Activated T-helper 2 cell treated with anti-CD3 and anti-CD28 coated beads, Interferon-gamma antibody, Interleukin-2, Interleukin-4, amounts not matched to agents 10 μg/mL and 5 μg/mL and 100 μg/mL, durations not matched to agents 14 hours and 24 hours and 36 hours (primary cell): Measurements from ENCODE around the gene MAN2C1. TPM values are rescaled to one million over a fixed set of nuclear protein-coding genes. Genes with fewer than 3 reads are reported as not detected.
A peak's percentile ranks its signal among the peaks of the same experiment; 100 is the strongest.
"Not testable (repeated sequence)": the region's sequence is repeated elsewhere in the genome, so short reads cannot be mapped to it uniquely, and the experiment has no call there.

Experiments used
- DNase-seq: peaks from one replicate; pipeline ENCODE4 v3.0.0; 2021; ENCODE audit warnings: low spot score
- H3K27ac Mint-ChIP-seq: one replicate; pipeline ENCODE4 v1.8.0; 2021; ENCODE audit warnings: mixed read lengths
- H3K27me3 Mint-ChIP-seq: one replicate; pipeline ENCODE4 v1.8.0; 2021; ENCODE audit warnings: low read depth, mixed read lengths
- H3K36me3 Mint-ChIP-seq: one replicate; pipeline ENCODE4 v1.8.0; 2021; ENCODE audit warnings: low read depth, mixed read lengths
- H3K4me1 Mint-ChIP-seq: one replicate; pipeline ENCODE4 v1.8.0; 2021; ENCODE audit warnings: low read depth, mixed read lengths
- H3K4me3 Mint-ChIP-seq: one replicate; pipeline ENCODE4 v1.8.0; 2021; ENCODE audit warnings: low read depth, mild to moderate bottlenecking, moderate library complexity, mixed read lengths
- H3K9me3 Mint-ChIP-seq: one replicate; pipeline ENCODE4 v1.8.0; 2021; ENCODE audit warnings: mixed read lengths
- intact Hi-C: fragments of 100-400 bp; cut with micrococcal nuclease; formaldehyde crosslinking; loops from one replicate; pipeline ENCODE4 v1.15.1; 2023
- total RNA-seq: library from RNA; stranded (reverse); gene quantifications from 2 replicates; pipeline ENCODE4 v1.2.3, GENCODE V29; 2022

The MAN2C1 gene
- 233 and 240 TPM in 2 replicates for total RNA-seq

- no peaks in the 10 kb centered on the region for H3K9me3 Mint-ChIP-seq
- no peaks in the 10 kb centered on the region for H3K27me3 Mint-ChIP-seq
- peaks cover 68% of the 10 kb centered on the region for H3K36me3 Mint-ChIP-seq
- peak within 1 kb of the TSS; percentile 89 for H3K4me3 Mint-ChIP-seq
- peak; percentile 92 for DNase-seq
- H3K27ac Mint-ChIP-seq = peak within 1 kb of the TSS; percentile 93
- H3K4me1 Mint-ChIP-seq = peaks cover 16% of the 10 kb centered on the region
- intact Hi-C loops = loop anchor here (1.0 to 5.0 kb wide), 4 partner anchors 86 to 315 kb away; partner anchors contain the start of genes IMP3 and SNUPN
Observed at GRCh38 chr15:75367913-75368688, at the start of gene MAN2C1. MAN2C1 (minus strand) TSS chr15:75368607; CDS start chr15:75368583, 24 bp downstream.

- intact Hi-C loops = loop anchor here (5.0 kb wide), 1 partner anchor 36 kb away; the partner anchor contains the start of gene SIN3A
Observed at GRCh38 chr15:75416584-75416983, 48.2 kb upstream of the MAN2C1 start.

GRCh38 chr15:75410196-75410595, 41.8 kb upstream of the MAN2C1 start:
- Mint-ChIP-seq H3K4me1 (peaks cover 24% of the 10 kb centered on the region), H3K36me3 (peaks cover 88% of the 10 kb centered on the region), H3K27me3 (no peaks in the 10 kb centered on the region), H3K4me3 (no peak overlapping the region), H3K9me3 (no peaks in the 10 kb centered on the region), H3K27ac (peak overlapping the region; percentile 63)
- intact Hi-C loops = no loop called here
- no peak for DNase-seq

More at GRCh38 chr15:75416584-75416983, 48.2 kb upstream of the MAN2C1 start:
- H3K36me3 Mint-ChIP-seq = peaks cover 61% of the 10 kb centered on the region
- peaks cover 11% of the 10 kb centered on the region for H3K4me1 Mint-ChIP-seq
- DNase-seq = no peak
- H3K9me3 Mint-ChIP-seq = no peaks in the 10 kb centered on the region
- no peak overlapping the region for H3K4me3 Mint-ChIP-seq
- peak overlapping the region; percentile 78 for H3K27ac Mint-ChIP-seq
- H3K27me3 Mint-ChIP-seq = no peaks in the 10 kb centered on the region

- intact Hi-C loops = no loop called here
- no peak overlapping the region for H3K4me3 Mint-ChIP-seq
- DNase-seq = no peak
Observed at GRCh38 chr15:75407083-75407482, 38.7 kb upstream of the MAN2C1 start.

GRCh38 chr15:75403892-75404291, 35.5 kb upstream of the MAN2C1 start:
- H3K4me1 Mint-ChIP-seq = peaks cover 21% of the 10 kb centered on the region

More at GRCh38 chr15:75407083-75407482, 38.7 kb upstream of the MAN2C1 start:
- Mint-ChIP-seq H3K36me3 (peaks cover 91% of the 10 kb centered on the region), H3K27me3 (no peaks in the 10 kb centered on the region), H3K4me1 (peaks cover 26% of the 10 kb centered on the region), H3K27ac (peak overlapping the region; percentile 58), H3K9me3 (no peaks in the 10 kb centered on the region)

GRCh38 chr15:75397494-75397893, 29.1 kb upstream of the MAN2C1 start:
- H3K27ac Mint-ChIP-seq = no peak overlapping the region
- no peak for DNase-seq
- H3K27me3 Mint-ChIP-seq = no peaks in the 10 kb centered on the region
- H3K4me1 Mint-ChIP-seq = no peaks in the 10 kb centered on the region
- no peak overlapping the region for H3K4me3 Mint-ChIP-seq
- peaks cover 69% of the 10 kb centered on the region for H3K36me3 Mint-ChIP-seq
- no peaks in the 10 kb centered on the region for H3K9me3 Mint-ChIP-seq
- intact Hi-C loops = no loop called here

More at GRCh38 chr15:75403892-75404291, 35.5 kb upstream of the MAN2C1 start:
- intact Hi-C loops = no loop called here
- Mint-ChIP-seq H3K27ac (no peak overlapping the region), H3K27me3 (no peaks in the 10 kb centered on the region), H3K9me3 (no peaks in the 10 kb centered on the region), H3K4me3 (no peak overlapping the region), H3K36me3 (peaks cover 76% of the 10 kb centered on the region)
- DNase-seq = no peak

- Mint-ChIP-seq H3K9me3 (no peaks in the 10 kb centered on the region), H3K4me3 (no peak overlapping the region), H3K36me3 (peaks cover 84% of the 10 kb centered on the region), H3K27me3 (no peaks in the 10 kb centered on the region), H3K4me1 (peaks cover 7% of the 10 kb centered on the region), H3K27ac (no peak overlapping the region)
- DNase-seq = no peak
- intact Hi-C loops = no loop called here
Observed at GRCh38 chr15:75389791-75390382, 21.5 kb upstream of the MAN2C1 start.

GRCh38 chr15:75383986-75384385, 15.6 kb upstream of the MAN2C1 start:
- H3K4me3 Mint-ChIP-seq, H3K9me3 Mint-ChIP-seq, H3K27ac Mint-ChIP-seq, H3K27me3 Mint-ChIP-seq, H3K4me1 Mint-ChIP-seq, DNase-seq, intact Hi-C loops: not testable (repeated sequence)
- peaks cover 74% of the 10 kb centered on the region for H3K36me3 Mint-ChIP-seq

- no peaks in the 10 kb centered on the region for H3K9me3 Mint-ChIP-seq
- H3K27ac Mint-ChIP-seq = no peak overlapping the region
- H3K4me1 Mint-ChIP-seq = peaks cover 3% of the 10 kb centered on the region
- H3K36me3 Mint-ChIP-seq = peaks cover 70% of the 10 kb centered on the region
- H3K4me3 Mint-ChIP-seq = no peak overlapping the region
- no peaks in the 10 kb centered on the region for H3K27me3 Mint-ChIP-seq
- intact Hi-C loops = no loop called here
- DNase-seq = no peak
Observed at GRCh38 chr15:75380773-75381172, 12.4 kb upstream of the MAN2C1 start.

GRCh38 chr15:75371901-75372688, 3.7 kb upstream of the MAN2C1 start:
- Mint-ChIP-seq H3K4me3 (no peak overlapping the region), H3K9me3 (no peaks in the 10 kb centered on the region), H3K36me3 (peaks cover 73% of the 10 kb centered on the region), H3K4me1 (peaks cover 14% of the 10 kb centered on the region), H3K27me3 (no peaks in the 10 kb centered on the region), H3K27ac (no peak overlapping the region)
- intact Hi-C loops = no loop called here
- no peak for DNase-seq

- Mint-ChIP-seq H3K9me3 (no peaks in the 10 kb centered on the region), H3K27ac (no peak overlapping the region), H3K36me3 (peaks cover 73% of the 10 kb centered on the region), H3K4me1 (peaks cover 16% of the 10 kb centered on the region), H3K4me3 (no peak overlapping the region), H3K27me3 (no peaks in the 10 kb centered on the region)
- intact Hi-C loops = no loop called here
- DNase-seq = no peak
Observed at GRCh38 chr15:75371486-75371885, 3.1 kb upstream of the MAN2C1 start.

- peaks cover 16% of the 10 kb centered on the region for H3K4me1 Mint-ChIP-seq
- no peaks in the 10 kb centered on the region for H3K9me3 Mint-ChIP-seq
- intact Hi-C loops = loop anchor here (2.0 to 5.0 kb wide), 2 partner anchors 257 to 313 kb away; partner anchors contain the start of gene SNUPN
- no peak for DNase-seq
- H3K27me3 Mint-ChIP-seq = no peaks in the 10 kb centered on the region
- peak overlapping the region; percentile 48 for H3K27ac Mint-ChIP-seq
- peaks cover 69% of the 10 kb centered on the region for H3K36me3 Mint-ChIP-seq
- H3K4me3 Mint-ChIP-seq = peak overlapping the region; percentile 89
Observed at GRCh38 chr15:75369897-75370581, 1.6 kb upstream of the MAN2C1 start.
